Progenitor cell of endocrine pancreas (in vitro differentiated cells): ENCODE data around the gene ATG2B. TPM values are rescaled to one million over a fixed set of nuclear protein-coding genes. Genes with fewer than 3 reads are reported as not detected.
A peak's percentile ranks its signal among the peaks of the same experiment; 100 is the strongest.

Source experiments
- DNase-seq: peaks from one replicate; pipeline ENCODE4 v3.0.0; 2021; ENCODE audit warnings: low spot score; ENCODE audit not compliant: unreplicated experiment
- H3K27ac Mint-ChIP-seq: 2 replicates; pipeline ENCODE4 v1.8.0; 2021; ENCODE audit warnings: mild to moderate bottlenecking, moderate library complexity, mixed read lengths
- H3K27me3 Mint-ChIP-seq: 2 replicates; pipeline ENCODE4 v1.8.0; 2021; ENCODE audit warnings: mixed read lengths
- H3K36me3 Mint-ChIP-seq: 2 replicates; pipeline ENCODE4 v1.8.0; 2022; ENCODE audit warnings: mixed read lengths; ENCODE audit not compliant: insufficient read depth
- H3K4me1 Mint-ChIP-seq: 2 replicates; pipeline ENCODE4 v1.8.0; 2021; ENCODE audit warnings: low read depth, mixed read lengths
- H3K4me3 Mint-ChIP-seq: 2 replicates; pipeline ENCODE4 v1.8.0; 2021; ENCODE audit warnings: low read depth, mild to moderate bottlenecking, moderate library complexity, mixed read lengths
- H3K9me3 Mint-ChIP-seq: 2 replicates; pipeline ENCODE4 v1.8.0; 2021; ENCODE audit warnings: low read depth, mixed read lengths
- CTCF ChIP-seq: fragments of 200-600 bp; sonication (generic); IDR thresholded peaks from one replicate; pipeline ENCODE4 v1.5.0; 2021; ENCODE audit warnings: antibody characterized with exemption, mild to moderate bottlenecking; ENCODE audit not compliant: unreplicated experiment
- total RNA-seq: library from RNA; stranded (reverse); gene quantifications from 2 replicates; pipeline ENCODE4 v1.2.1, GENCODE V29; 2021

ATG2B gene
- total RNA-seq, 1 donor from 2014 or later, result 24.5 TPM

- peaks cover 2% of the 10 kb centered on the region for H3K27me3 Mint-ChIP-seq
- peaks cover 15% of the 10 kb centered on the region for H3K4me1 Mint-ChIP-seq
- peaks cover 4% of the 10 kb centered on the region for H3K9me3 Mint-ChIP-seq
- TF ChIP-seq CTCF, result no peak
- DNase-seq, result no peak
- no peak overlapping the region for H3K4me3 Mint-ChIP-seq
- H3K36me3 Mint-ChIP-seq, result peaks cover 2% of the 10 kb centered on the region
- no peak overlapping the region for H3K27ac Mint-ChIP-seq
These were observed 95.8 kb downstream of the ATG2B start for GRCh38 chr14:96267336-96267735.

GRCh38 chr14:96265383-96266095 lies 97.6 kb downstream of the ATG2B start:
- Mint-ChIP-seq H3K9me3 (peaks cover 6% of the 10 kb centered on the region), H3K27ac (peak overlapping the region; percentile 35), H3K4me3 (peak overlapping the region; percentile 14), H3K27me3 (peaks cover 2% of the 10 kb centered on the region), H3K36me3 (peaks cover 2% of the 10 kb centered on the region), H3K4me1 (peaks cover 18% of the 10 kb centered on the region)
- no peak for TF ChIP-seq CTCF
- DNase-seq, result no peak

GRCh38 chr14:96264853-96265252 lies 98.3 kb downstream of the ATG2B start:
- Mint-ChIP-seq H3K9me3 (peaks cover 6% of the 10 kb centered on the region), H3K27ac (no peak overlapping the region), H3K36me3 (peaks cover 2% of the 10 kb centered on the region), H3K4me1 (peaks cover 18% of the 10 kb centered on the region), H3K27me3 (peaks cover 2% of the 10 kb centered on the region), H3K4me3 (no peak overlapping the region)
- TF ChIP-seq CTCF, result peak; percentile 17
- no peak for DNase-seq

GRCh38 chr14:96264200-96264553 lies 99.0 kb downstream of the ATG2B start:
- Mint-ChIP-seq H3K27ac (no peak overlapping the region), H3K9me3 (peaks cover 6% of the 10 kb centered on the region), H3K4me1 (peaks cover 18% of the 10 kb centered on the region), H3K36me3 (peaks cover 2% of the 10 kb centered on the region), H3K4me3 (no peak overlapping the region), H3K27me3 (peaks cover 2% of the 10 kb centered on the region)
- no peak for TF ChIP-seq CTCF
- no peak for DNase-seq

- DNase-seq, result no peak
- Mint-ChIP-seq H3K27me3 (peaks cover 2% of the 10 kb centered on the region), H3K27ac (no peak overlapping the region), H3K4me1 (peaks cover 15% of the 10 kb centered on the region), H3K9me3 (peaks cover 6% of the 10 kb centered on the region), H3K4me3 (no peak overlapping the region), H3K36me3 (peaks cover 2% of the 10 kb centered on the region)
- no peak for TF ChIP-seq CTCF
These were observed 99.6 kb downstream of the ATG2B start for GRCh38 chr14:96263347-96264199.
